ENCODE data around the gene PTPRJ.
"Not testable (repeated sequence)": the region's sequence is repeated elsewhere in the genome, so short reads cannot be mapped to it uniquely, and the experiment has no call there.

The PTPRJ gene

GRCh38 chr11:48123934-48124755, 143.8 kb downstream of the PTPRJ start:
- DNase-seq, result no peak

DNA sequence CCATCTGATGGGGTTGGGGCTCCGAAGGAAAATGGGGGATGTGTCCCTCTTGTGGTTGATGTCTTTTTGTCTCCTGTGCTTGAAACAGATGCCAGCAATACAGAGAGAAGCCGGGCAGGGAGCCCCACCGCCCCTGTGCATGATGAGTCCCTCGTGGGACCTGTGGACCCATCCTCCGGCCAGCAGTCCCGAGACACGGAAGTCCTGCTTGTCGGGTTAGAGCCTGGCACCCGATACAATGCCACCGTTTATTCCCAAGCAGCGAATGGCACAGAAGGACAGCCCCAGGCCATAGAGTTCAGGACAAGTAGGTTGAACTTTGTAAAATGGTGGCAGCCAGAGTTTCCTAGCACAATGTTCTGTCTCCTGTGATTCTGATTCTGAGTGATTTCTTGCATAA, 144.5 kb downstream of the PTPRJ start:
- no peak for DNase-seq

DNA sequence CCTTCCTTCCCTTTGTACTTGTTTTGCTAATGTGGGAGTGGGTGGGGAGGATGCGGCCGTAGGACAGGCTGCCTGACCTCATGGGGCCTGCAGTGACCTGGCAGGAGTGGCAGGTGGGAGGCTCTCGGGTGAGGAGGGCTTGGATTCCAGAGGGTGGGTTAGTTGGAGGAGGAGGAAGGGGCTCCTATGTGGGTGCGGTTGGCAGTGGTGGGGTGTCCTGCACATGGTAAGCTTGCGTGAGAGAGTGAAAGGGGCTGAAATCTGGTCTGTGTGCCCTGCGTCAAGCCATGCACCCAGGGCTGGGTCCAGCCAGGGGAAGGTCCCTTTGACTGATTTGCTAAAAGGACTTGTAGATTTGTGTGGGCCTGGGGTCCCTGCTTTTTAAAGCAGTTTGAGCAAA, 145.5 kb downstream of the PTPRJ start:
- DNase-seq, result no peak

- DNase-seq, result no peak
Measured at GRCh38 chr11:48127521-48128183, 147.3 kb downstream of the PTPRJ start.

GRCh38 chr11:48129697-48130395, 149.5 kb downstream of the PTPRJ start:
- DNase-seq, result no peak

DNA sequence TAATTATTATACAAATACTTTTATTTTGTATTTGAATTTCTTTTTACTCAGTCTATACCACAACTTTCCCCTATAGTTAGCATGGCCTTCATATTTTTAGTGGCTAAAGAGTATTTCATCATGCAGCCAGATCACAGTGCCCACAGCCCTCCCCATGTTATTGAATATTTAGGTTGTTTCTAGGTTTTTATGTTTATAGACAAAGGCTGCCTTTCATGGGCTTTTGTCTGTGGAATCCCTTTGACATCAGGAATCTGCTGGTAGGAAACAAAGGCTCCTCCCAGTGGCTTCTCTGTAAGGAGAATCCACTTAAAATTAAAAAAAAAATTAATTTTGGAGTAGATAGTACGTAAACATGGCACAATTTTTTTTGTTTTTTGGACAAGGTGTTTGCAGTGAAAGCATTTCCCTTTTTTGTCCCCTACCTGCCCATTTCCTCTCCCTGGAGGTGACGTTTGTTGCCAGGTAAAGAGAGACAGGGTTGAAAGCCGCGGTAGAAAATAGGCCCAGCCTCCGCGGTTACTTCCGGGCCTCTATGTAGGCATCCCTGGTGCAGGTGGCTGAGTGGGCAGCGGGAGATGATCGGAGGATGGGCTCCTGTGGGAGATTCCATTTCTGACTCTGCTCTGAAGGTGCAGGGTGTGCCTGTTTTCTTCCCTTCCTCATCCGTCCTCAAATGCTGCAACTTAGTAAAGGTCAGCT, 154.0 kb downstream of the PTPRJ start:
- DNase-seq, result no peak

DNA sequence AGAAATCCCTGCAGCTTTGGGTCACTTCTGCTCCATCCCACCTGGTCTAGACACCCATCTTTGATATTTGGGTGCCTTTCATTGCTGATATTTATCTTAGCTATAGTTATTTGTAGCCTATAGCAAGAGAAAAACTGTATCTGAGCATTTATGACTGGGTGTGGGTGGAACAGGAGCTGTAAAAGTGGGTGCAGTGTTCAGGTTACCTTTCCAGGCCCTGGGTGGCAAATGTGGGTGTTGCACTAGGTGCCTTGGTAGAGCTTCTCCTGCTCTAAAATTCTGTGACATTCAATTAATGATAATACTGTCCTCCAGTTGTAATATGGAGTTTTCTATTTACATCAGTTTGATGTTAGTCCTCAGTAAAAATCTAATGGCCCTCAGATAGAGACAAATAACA, 157.9 kb downstream of the PTPRJ start:
- no peak for DNase-seq

DNA sequence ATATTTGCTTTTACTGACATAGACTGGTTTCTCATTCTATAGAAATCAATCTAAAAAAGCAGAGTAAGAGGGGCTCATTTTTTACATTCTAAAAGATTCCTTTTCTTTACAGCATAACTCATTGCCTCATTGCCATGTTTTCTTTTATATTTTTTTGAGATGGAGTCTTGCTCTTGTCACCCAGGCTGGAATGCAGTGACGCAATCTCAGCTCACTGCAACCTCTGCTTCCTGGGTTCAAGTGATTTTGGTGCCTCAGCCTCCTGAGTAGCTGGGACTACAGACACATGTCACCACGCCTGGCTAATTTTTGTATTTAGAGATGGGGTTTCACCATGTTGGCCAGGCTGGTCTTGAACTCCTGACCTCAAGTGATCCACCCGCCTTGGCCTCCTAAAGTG, 159.5 kb downstream of the PTPRJ start:
- not testable (repeated sequence) for DNase-seq

DNA sequence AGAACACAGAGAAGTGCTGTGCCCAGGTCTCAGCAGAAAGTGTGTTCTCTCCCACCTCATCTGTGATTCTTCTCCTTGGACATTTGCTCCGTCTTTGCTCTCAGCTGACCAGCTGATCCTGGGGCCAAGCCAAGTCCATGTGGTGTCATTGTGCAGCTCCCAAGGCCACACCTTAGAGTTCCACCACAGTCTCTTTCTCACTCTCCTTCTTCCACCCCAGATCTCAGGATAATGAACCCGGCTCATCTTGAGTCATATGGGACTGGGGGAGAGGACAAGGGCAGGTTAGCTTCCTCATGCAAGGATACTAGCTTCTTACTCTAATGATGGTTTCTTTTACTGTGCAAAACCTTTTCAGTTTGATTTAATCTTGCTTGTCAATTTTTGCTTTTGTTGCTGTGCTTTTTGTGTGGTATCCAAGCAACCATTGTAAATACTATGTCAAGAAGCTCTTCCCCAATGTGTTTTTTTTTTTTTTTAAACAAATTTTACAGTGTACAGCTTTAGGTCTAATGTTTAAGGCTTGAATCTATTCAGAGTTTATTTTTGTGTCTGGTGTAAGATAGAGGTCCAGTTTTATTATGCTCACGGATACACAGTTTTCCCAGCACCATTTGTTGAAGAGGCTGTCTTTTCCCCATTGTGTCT, 161.2 kb downstream of the PTPRJ start:
- no peak for DNase-seq

DNA sequence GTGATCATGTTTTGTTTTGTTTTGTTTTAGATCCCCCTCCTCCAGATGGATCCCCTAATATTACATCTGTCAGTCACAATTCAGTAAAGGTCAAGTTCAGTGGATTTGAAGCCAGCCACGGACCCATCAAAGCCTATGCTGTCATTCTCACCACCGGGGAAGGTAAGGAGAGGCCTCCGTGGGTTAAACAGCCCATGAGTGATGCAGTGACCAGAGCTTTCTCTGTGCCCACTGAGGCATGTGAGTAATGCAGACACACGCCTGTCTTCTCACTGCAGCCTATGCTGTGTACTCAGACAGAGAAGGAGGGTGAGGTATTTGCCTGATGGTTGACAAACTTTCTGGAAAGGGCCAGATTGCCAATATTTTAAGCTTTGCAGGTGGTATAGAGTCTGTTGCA, 162.5 kb downstream of the PTPRJ start:
- no peak for DNase-seq

- DNase-seq, result no peak
Measured at GRCh38 chr11:48148749-48149148, 168.4 kb downstream of the PTPRJ start.

DNA sequence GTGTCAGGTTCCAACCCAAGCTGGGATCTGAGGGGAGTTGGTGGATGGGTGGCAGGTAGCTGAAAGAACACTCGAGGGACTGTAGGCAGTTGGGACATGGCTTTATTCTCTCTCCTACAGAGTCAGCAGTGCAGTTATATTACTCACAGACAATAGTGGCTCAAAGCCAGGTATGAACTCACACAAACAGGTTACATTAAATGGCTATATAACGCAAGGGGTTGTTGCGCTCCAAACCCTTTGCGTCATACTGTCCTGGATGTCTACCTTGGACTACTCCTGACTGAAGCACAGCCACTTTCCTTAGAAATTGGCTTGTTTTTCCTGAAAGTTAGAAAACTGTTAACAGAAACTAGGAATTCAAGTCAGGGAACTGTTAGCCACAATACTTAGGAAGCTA, 169.9 kb downstream of the PTPRJ start:
- DNase-seq, result no peak

DNA sequence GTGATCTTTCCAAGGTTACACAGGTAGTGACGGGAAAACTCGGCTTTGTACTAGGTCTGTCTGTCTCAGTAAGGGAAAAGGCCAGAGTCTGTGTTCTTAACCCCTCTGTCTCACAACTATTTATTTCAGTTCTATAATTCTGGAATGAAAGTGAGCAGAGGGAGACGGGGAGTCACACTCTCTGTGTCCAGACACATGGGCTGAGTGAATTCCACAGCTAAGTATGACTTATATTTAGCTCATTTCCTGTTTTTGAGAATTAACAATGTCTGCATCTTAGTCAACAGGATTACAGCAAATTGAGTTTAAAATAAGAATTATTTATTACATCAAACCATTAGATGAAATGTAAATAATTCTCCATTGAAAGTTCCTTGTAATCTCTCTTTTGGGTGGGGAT, 173.8 kb downstream of the PTPRJ start:
- no peak for DNase-seq

DNA sequence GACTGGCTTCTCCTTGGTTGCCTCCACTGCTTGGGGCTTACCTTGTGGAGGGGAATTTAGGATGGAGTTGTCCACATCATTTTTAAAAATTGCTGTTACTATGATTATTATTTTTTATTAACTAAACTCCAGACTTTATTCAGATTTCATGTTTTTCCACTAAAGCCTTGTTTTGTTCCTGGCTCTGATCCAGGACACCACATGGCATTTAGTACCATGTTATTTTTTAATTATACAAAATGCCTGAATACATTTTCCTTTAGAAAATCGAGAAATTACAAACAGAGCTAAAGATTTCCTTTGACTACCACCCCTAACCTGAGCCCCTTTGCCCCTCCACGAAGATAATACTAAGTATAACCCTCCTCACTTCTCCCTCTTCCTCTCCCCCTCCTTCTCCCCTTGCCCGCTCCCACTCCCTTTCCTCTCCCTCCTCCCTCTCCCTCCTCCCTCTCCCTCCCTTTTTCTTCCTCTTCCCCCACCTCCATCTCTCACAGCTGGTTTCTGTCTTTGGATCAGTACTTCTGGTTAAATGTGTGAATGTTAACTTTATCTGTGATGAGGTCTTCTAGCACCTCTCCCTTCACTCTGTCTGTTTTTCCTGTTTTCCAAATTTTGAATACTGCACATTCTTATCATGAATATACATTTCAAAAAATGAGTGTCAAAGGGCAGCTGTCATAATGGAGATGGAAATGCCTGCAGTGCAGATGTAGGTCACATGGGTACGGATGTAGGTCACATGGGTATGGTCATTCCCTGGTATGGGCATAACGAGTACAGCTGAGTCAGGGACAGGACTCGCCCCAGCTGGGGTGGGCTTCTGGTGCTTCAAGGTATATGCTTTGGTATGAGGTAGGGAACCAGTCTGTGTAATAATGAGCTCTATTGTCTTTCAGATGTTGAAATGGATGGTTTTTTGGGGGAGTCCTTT, 181.9 kb downstream of the PTPRJ start:
- DNase-seq, result no peak

GRCh38 chr11:48162885-48163268, 182.5 kb downstream of the PTPRJ start:
- DNase-seq, result no peak

- no peak for DNase-seq
Measured at GRCh38 chr11:48163360-48164100, 183.2 kb downstream of the PTPRJ start.

DNA sequence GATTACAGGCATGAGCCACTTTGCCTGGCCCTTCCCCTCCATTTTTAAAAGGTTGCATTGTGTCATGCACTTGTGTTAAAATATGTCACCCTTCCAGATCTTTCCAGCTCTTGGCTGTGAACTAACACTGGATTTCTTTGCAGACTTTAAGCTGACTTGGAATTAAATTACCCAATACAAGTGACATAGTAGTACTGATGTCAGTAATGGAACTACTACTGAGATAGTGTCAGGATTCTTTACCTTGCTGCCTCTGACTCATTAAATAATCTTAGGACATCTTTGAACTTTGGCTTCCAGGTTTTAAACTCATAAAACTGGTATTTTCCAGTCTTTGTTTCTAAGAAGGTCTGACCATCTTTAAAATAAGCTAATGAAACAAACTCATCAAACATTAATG, 184.5 kb downstream of the PTPRJ start:
- DNase-seq, result no peak

- DNase-seq, result no peak
Measured at GRCh38 chr11:48165426-48165825, 185.1 kb downstream of the PTPRJ start.

GRCh38 chr11:48167380-48167779, 187.0 kb downstream of the PTPRJ start:
- DNase-seq, result no peak

DNA sequence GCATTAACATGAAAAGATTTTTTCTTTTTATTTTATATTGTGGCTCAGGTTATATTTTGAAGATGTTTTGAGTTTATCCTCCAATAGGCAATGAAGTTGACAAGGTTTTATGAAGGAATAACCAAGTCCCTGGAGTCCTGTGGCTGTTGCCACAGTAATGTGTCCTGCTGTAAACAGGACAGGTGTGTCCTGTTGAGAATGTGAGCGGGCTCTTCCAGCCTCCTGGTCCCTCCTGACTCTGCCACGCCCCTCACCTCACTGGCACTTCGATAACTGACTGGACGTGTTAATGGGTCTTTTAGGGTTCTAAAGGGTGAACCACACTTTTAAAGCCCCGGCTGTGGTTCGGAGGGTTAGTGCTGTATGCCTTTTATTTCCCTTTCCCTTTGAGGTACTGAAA, 188.5 kb downstream of the PTPRJ start:
- no peak for DNase-seq

DNA sequence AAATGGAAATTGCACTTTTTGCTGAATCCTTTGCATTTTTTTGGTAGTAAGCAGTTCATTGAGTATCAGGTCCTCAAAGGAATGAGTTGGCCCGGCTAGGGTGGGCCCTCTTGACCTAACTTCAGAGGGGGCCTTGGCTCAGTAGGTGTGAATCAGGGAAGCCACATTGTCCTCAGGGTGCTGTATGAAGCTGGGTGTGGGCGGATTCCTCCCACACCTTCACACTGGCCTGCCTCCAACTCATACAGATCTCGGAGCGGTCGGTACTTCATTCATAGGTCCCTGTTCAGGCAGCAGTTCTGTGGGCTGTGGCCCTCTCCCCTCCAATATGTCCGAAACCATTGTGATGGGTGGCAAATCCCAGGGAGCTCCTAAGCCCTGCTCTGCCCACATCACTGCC, 188.9 kb downstream of the PTPRJ start:
- no peak for DNase-seq

Measured in cerebellar nuclear complex (tissue), 1 donor.